ENCODE measurements around the gene LRMDA.
"Not testable (repeated sequence)": the region's sequence is repeated elsewhere in the genome, so short reads cannot be mapped to it uniquely, and the experiment has no call there.

LRMDA gene

DNA sequence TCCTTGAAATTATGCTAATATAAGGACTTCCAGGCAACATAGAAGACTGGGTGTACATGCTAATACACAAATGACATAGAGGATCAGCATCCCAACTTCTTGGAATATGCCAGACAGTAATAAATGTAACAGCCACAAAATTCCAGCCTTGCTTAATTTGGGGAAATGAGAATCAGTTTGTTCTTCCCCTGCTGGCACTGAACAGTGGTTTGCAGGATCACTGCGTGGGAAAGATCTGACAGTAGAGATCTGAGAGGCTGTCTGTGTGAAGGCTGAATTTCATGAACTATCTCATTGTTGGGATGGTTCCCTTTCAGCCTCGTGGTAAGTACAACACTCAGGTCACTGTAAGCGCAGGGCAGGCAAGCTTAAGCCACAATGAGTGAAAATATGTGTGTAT, 1078.0 kb downstream of the LRMDA start:
- DNase-seq (ENCODE audit: low spot score) = peak; percentile 10

GRCh38 chr10:76514321-76514720, 1082.9 kb downstream of the LRMDA start:
- DNase-seq (ENCODE audit: low spot score) = no peak

DNA sequence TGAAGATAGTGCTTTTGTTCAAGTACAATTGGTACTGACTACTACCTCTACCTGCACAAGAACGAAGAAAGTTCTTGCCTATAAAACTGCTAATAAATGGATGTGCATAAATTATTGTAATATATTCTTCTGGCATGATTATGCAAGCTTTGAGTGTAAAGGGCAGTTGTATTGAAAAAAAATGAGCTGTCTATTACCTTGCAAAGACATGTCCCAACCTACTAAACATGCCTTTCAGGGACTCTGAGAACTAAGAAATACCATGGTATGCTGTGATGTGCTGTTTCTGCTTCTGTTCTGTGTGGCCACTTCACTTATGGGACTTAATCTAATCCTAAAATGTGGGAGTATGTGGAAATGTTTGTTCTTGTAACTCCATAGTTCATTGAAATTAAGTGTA, 1083.4 kb downstream of the LRMDA start:
- no peak for DNase-seq (ENCODE audit: low spot score)

DNA sequence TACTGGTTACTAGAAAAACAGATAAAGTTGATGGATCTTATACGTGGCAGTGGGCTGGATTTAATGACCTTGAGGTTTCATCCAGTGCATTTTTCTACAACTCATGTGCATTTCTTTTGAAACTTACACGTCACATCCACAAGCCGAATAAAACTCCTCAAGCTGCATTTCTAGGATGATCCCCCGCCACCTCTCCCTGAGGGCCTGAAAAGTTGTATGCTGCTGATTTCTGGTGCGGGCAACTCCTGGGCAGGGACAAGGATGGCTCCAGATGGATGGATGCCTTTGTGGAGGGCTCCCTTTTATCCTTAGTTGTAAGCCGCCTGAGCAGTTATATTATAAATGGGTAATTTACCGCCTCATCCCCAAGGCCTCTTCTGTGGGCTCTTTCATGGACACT, 1091.1 kb downstream of the LRMDA start:
- DNase-seq (ENCODE audit: low spot score) = no peak

DNA sequence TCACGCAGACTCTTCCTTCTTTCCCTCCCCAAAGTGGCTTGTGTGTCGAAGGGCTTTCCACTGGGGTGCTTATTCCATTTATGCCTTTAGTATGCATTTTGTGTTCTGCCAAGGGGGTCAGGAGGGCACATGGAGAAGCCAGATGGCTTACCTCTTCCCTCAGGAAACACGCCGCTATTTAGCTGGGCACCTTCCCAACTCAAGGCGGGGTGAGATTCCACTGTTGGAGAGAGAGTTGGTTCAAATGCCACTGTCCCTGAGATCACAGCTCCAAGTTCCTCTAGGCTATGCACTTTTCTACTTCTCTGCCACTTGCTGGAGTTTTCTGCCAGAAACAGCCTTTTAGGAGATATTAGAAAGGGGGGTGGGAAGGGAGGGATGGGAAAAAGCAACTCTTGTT, 1091.8 kb downstream of the LRMDA start:
- no peak for DNase-seq (ENCODE audit: low spot score)

- no peak for DNase-seq (ENCODE audit: low spot score)
Observed at GRCh38 chr10:76523791-76524351, 1092.4 kb downstream of the LRMDA start.

- DNase-seq (ENCODE audit: low spot score) = not testable (repeated sequence)
Observed at GRCh38 chr10:76526833-76527232, 1095.4 kb downstream of the LRMDA start.

GRCh38 chr10:76540331-76540730, 1108.9 kb downstream of the LRMDA start:
- no peak for DNase-seq (ENCODE audit: low spot score)

GRCh38 chr10:76540786-76541185, 1109.4 kb downstream of the LRMDA start:
- no peak for DNase-seq (ENCODE audit: low spot score)

- DNase-seq (ENCODE audit: low spot score) = no peak
Observed at GRCh38 chr10:76541852-76542251, 1110.4 kb downstream of the LRMDA start.

DNA sequence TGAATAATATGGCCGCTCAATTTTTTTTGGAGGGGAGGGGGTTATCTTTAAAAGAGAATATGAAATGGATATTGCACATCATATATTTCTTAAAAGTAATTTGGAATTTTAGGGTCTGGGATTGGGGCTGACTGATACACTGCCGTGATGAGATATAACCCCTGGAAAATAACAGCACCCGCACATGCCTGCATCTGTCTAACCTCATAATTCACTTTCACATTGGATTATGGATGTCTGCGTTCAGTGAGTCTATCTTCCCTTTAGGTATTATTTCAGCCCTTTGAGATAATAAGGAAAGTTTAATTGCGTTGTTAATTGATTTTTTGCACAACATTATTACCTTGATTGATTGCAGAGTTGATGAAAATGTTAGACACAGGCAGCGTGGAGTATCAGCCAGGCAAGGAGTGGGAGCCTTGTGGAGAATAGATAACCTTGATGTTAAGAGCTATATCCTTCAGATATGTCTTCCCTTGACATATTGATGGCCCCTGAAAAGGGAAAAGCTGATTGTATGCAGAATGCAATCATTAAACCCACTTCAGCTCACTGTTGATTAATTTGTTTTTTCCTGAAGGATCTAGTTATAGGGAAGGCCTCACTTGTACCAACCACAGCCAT, 1111.0 kb downstream of the LRMDA start:
- no peak for DNase-seq (ENCODE audit: low spot score)

DNA sequence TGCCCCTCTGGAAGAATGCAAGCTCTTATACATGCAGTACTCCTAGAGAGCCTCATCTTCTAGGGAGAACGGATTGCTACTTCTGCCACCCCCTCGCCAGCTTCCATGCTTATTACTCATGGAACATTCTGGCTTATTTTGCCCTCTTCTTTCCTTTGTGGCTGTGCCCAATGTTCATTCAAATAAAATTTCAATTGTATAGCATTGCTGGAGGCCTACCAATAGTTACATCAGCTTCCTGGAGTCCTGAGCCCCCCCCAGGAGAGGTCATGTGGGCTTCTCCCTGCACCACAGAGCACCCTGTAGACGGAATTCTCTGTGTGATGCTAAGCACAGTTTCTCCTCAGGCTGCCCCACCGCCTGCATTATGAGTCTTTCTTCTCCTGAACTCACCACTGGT, 1112.2 kb downstream of the LRMDA start:
- DNase-seq (ENCODE audit: low spot score) = no peak

- DNase-seq (ENCODE audit: low spot score) = no peak
Observed at GRCh38 chr10:76544789-76545188, 1113.4 kb downstream of the LRMDA start.

DNA sequence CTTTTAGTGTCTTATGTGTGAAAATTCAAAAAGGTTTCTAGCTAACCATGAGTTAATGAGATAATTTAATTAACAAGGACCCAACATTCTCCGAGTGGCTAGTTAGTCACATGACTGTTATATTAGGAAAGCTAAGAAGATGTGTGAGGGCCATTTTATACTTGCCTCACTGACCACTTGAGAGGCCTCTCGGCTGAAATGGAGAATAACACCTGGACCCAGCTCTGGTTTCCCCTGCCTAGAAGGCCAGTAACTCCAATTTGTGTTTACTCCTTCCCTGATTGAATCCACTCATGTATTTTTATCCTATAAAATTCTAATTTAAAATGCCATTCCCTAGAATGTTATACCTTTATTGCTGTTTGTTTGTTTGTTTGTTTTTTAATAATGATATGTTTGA, 1115.0 kb downstream of the LRMDA start:
- no peak for DNase-seq (ENCODE audit: low spot score)

DNA sequence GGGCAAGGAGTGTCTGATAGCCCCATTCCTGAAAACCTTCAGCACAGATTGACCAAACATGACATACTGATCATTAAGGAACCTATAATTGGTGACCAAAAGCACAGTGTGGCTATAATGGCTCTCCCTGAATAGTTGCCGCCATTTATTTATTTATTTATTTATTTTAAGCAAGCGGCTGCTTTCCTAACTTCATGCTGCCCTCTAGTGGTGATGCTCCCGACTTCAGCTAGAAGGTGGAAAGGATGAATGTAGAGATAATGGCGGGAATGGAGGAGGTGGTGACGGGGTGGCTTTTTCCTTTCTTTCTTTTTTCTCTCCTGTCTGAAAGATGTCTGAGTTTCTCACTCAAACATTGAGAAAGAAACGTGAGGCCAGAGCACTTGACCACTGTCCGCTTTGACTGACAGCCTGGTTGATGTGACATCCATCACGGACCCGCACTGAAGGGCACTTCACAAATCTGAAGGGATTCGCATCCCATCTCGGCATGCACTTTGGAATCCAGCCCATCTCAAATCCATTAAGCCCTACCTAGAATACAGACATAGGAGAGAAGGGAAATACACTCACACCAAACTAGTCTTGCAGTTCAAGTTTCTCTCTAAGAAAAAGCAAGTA, 1116.0 kb downstream of the LRMDA start:
- peak; percentile 64 for DNase-seq (ENCODE audit: low spot score)

DNA sequence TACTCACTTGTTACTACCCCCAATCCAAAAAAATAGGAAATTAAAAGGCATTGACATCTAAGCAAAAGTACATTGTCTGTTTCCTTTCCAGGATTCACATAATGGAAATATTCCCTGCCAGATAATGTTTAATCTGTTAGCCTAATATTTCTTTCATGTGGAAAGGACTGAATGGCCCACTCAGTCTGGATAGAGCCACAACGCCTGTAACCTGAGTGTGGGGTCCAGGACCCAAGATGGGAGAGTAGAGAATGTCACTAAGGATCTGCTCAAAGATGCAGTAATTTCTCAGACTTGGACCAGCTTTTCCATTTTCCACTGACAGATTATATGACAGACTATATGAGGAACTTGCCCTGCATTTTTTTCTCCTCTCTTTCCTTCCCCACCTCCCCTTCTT, 1117.3 kb downstream of the LRMDA start:
- no peak for DNase-seq (ENCODE audit: low spot score)

GRCh38 chr10:76549171-76549570, 1117.7 kb downstream of the LRMDA start:
- no peak for DNase-seq (ENCODE audit: low spot score)

GRCh38 chr10:76550806-76551205, 1119.4 kb downstream of the LRMDA start:
- peak; percentile 18 for DNase-seq (ENCODE audit: low spot score)

- DNase-seq (ENCODE audit: low spot score) = no peak
Observed at GRCh38 chr10:76552091-76552873, 1120.9 kb downstream of the LRMDA start.

DNA sequence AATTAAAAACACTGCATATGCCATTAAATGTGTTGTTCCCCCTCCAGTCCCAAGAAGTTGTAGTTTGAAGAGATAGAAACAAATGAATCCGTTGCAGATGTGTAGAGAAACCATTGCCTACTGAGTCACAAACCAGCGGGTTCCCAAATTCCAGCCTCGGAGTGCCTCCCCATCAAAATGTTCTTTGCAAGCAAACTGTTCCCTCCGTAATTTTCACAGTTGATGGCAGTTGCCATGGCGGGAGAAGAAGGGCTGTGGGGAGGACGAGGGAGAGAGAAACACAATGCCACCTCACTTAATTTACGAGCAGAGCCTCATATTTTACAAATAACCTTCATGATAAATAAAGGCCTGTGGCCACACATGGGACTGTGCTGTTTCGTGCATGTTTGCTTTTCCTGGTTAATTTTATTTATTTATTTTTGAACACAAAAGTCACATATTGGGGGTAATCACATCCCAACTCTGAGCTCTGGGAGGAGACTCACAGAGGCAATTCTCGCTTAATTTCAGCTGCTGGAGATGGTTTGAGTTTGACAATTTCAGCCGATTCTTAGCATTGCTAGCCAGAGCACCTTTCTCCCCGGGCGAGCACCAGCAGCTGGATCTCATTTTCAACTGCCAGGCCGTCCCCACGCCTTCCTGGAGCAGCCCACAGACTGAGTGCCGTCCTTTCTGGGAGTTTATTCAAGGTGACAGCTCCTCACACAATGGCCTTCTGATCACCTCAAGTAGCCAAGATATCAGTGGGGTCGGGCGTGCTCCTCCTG, 1122.0 kb downstream of the LRMDA start:
- peak; percentile 31 for DNase-seq (ENCODE audit: low spot score)

- DNase-seq (ENCODE audit: low spot score) = no peak
Observed at GRCh38 chr10:76554033-76554408, 1122.6 kb downstream of the LRMDA start.

- DNase-seq (ENCODE audit: low spot score) = no peak
Observed at GRCh38 chr10:76554478-76554877, 1123.1 kb downstream of the LRMDA start.
